SKM-1 treated with dmso at 0.1 percent for 144 hours (cell line): ENCODE measurements around the gene SNU13.
"Not testable (repeated sequence)": the region's sequence is repeated elsewhere in the genome, so short reads cannot be mapped to it uniquely, and the experiment has no call there.

Experiments
- DNase-seq: peaks from one replicate; lab custom pipeline; 2025; ENCODE audit not compliant: unreplicated experiment; lab: John Stamatoyannopoulos, UW

The SNU13 gene

DNA sequence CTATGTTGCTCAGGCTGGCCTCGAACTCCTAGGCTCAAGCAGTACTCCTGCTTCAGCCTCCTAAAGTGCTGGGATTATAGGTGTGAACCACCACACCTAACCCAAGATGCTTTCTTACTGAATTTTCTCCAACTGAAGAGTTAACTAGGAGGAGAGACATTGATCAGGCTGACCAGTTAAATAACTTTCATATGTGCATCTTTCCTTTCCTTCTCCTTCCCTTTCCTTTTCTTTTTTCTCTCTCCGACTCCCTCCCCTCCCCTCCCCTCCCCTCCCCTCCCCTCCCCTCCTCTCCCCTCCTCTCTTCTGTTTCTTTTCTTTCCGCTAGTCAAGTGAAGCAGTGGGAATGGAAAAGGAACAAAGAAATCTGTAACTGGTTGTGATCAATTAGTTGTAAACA, 40.9 kb downstream of the SNU13 start:
- DNase-seq = no peak

DNA sequence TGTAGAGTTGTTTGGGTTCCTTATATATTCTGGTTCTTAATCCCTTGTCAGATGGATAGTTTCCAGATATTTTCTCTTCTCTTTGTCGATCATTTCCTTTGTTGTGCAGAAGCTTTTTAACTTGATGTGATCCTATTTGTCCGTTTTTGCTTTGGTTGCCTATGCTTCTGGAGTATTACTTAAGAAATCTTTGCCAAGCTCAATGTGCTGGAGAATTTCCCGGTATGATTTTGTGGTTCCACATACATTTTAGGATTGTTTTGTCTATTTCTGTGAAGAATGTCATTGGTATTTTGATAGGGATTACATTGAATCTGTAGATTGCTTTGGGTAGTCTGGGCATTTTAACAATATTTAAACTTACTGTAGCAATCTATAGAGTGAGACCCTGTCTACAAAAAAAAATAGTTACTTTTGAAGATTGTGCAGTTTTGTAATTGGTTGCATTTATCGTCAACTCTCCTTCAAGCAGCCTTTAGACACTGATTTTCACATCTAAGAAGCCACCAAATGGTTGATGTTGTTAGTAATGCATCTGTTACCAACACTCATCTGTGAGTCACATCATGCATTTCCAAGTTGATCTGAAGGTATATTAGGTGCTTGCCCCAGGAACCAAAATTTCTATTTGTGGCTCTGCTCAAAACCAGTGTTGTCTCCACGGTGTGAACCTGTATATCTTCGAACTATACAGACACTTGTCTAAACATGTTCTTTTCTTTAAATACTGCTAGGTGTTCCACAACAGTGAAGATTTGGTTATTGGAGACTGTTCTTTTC, 46.1 kb downstream of the SNU13 start:
- no peak for DNase-seq

DNA sequence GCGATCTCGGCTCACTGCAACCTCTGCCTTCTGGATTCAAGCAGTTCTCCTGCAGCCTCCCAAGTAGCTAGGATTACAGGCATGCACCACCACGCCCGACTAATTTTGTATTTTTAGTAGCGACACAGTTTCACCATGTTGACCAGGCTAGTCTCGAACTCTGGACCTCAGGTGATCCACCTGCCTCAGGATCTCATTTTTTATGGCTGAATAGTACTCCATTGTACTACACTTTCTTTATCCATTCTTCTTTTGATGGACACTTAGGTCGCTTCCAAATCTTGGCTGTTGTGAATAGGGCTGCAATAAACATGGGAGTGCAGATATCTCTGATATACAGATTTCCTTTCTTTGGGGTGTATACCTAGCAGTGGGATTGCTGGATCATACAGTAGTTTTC, 46.8 kb downstream of the SNU13 start:
- DNase-seq = no peak

- DNase-seq = no peak
These were observed 49.9 kb downstream of the SNU13 start for GRCh38 chr22:41638748-41639147.

DNA sequence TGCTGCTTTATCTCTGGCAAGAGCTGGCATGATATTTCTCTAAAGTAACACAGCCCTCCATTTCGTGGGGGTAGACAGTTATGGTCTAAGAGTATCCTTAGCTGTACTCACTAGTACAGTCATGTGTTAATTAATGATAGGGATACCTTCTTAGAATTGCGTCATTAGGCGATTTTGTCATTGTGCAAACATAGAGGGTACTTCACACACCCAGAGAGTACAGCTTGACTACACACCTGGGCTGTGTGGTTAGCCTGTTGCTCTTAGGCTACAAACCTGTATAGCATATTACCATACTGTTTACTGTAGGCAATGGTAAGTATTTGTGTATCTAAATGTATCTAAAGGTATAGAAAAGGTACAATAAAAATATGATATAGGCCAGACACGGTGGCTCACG, 50.5 kb downstream of the SNU13 start:
- no peak for DNase-seq

DNA sequence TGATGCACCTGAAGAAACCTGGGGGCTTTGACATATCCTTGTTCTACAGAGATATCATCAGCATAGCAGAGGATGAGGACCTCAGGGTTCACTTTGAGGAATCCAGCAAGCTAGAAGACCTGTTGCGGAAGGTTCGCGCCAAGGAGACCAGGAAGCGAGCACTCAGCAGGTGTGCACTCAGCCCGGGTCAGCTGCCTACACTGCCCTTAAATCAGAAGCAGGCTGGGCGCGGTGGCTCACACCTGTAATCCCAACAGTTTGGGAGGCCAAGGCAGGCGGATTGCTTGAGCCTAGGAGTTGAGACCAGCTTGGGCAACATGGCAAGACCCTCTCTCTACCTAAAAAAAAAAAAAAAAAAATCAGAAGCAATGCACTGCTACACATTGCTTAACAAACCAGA, 51.0 kb downstream of the SNU13 start:
- DNase-seq = not testable (repeated sequence)

DNA sequence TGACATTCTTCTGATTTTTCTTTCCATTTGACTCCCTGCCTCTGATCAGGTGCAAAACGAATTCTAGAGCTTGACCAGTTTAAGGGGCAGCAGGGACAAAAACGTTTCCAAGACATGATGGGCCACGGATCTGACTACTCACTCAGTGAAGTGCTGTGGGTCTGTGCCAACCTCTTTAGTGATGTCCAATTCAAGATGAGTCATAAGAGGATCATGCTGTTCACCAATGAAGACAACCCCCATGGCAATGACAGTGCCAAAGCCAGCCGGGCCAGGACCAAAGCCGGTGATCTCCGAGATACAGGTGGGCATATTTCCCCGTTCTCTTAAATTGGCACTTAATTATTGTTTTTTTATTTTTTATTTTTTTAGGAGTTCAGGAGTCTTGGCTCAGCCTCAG, 52.2 kb downstream of the SNU13 start:
- DNase-seq = no peak

- DNase-seq = not testable (repeated sequence)
These were observed 54.1 kb downstream of the SNU13 start for GRCh38 chr22:41634610-41635009.

- not testable (repeated sequence) for DNase-seq
These were observed 57.1 kb downstream of the SNU13 start for GRCh38 chr22:41631615-41632014.

GRCh38 chr22:41631115-41631514, 57.6 kb downstream of the SNU13 start:
- DNase-seq = not testable (repeated sequence)

- no peak for DNase-seq
These were observed 63.1 kb downstream of the SNU13 start for GRCh38 chr22:41625577-41625976.
